ENCODE results near the gene ALMS1.

Gene ALMS1

GRCh38 chr2:73651591-73652230 lies 266.1 kb downstream of the ALMS1 start:
- H3K27ac ChIP-seq: no peak overlapping the region
- no peaks in the 10 kb centered on the region for H3K4me1 ChIP-seq (ENCODE audit: control insufficient read depth in 1 of 2, insufficient read depth in 1 of 2, low read depth in 1 of 2, low read length in 1 of 2)
- H3K9me3 ChIP-seq: no peaks in the 10 kb centered on the region
- TF ChIP-seq CTCF (IDR thresholded peaks at IDR 0.05): no peak
- no peak overlapping the region for H3K4me3 ChIP-seq (ENCODE audit: low read depth in 1 of 2, low read length in 1 of 2)
- no peaks in the 10 kb centered on the region for H3K36me3 ChIP-seq
- no peaks in the 10 kb centered on the region for H3K27me3 ChIP-seq

GRCh38 chr2:73652348-73652747 lies 266.7 kb downstream of the ALMS1 start:
- Histone ChIP-seq H3K27me3 (no peaks in the 10 kb centered on the region), H3K9me3 (no peaks in the 10 kb centered on the region), H3K4me1 (ENCODE audit: control insufficient read depth in 1 of 2, insufficient read depth in 1 of 2, low read depth in 1 of 2, low read length in 1 of 2) (no peaks in the 10 kb centered on the region), H3K4me3 (ENCODE audit: low read depth in 1 of 2, low read length in 1 of 2) (no peak overlapping the region), H3K27ac (no peak overlapping the region), H3K36me3 (no peaks in the 10 kb centered on the region)
- no peak for TF ChIP-seq CTCF (IDR thresholded peaks at IDR 0.05)

GRCh38 chr2:73654175-73654574 lies 268.5 kb downstream of the ALMS1 start:
- no peaks in the 10 kb centered on the region for H3K4me1 ChIP-seq (ENCODE audit: control insufficient read depth in 1 of 2, insufficient read depth in 1 of 2, low read depth in 1 of 2, low read length in 1 of 2)
- no peaks in the 10 kb centered on the region for H3K9me3 ChIP-seq
- TF ChIP-seq CTCF (IDR thresholded peaks at IDR 0.05): no peak
- no peak overlapping the region for H3K4me3 ChIP-seq (ENCODE audit: low read depth in 1 of 2, low read length in 1 of 2)
- H3K36me3 ChIP-seq: no peaks in the 10 kb centered on the region
- H3K27me3 ChIP-seq: no peaks in the 10 kb centered on the region
- H3K27ac ChIP-seq: no peak overlapping the region
